H1 (cell line): ENCODE measurements around the gene SCAP. TPM values are rescaled to one million over a fixed set of nuclear protein-coding genes. Genes with fewer than 3 reads are reported as not detected.

Source experiments
- CTCF ChIA-PET: fragments of 300-600 bp; sonication (Branson Sonifier 250); formaldehyde crosslinking; loops from one replicate; lab custom pipeline; 2021; ENCODE audit not compliant: partially characterized antibody; lab: Charles Lee
- POLR2A ChIA-PET: fragments of 300-600 bp; sonication (Branson Sonifier 250); formaldehyde crosslinking; loops from one replicate; lab custom pipeline; 2021; ENCODE audit warnings: inconsistent platforms; ENCODE audit not compliant: partially characterized antibody; lab: Charles Lee
- DNase-seq, 2 experiments: peaks; one replicate each; pipeline versions ENCODE4 v3.0.0 to v3.0.0-alpha.2; 2010 to 2022; ENCODE audit warnings: low spot score in 2 of 2, low read depth in 1 of 2, mixed read lengths in 1 of 2
- FAIRE-seq: peaks from 2 replicates; lab custom pipeline; 2011; peaks lifted over from hg19 to GRCh38; lab: Jason Lieb, UNC
- H2AFZ ChIP-seq: 2 replicates; pipeline ENCODE4 v1.8.1; 2012; ENCODE audit warnings: low read length, inconsistent platforms
- H2AK5ac ChIP-seq: 2 replicates; pipeline ENCODE4 v1.6.1; 2013; ENCODE audit warnings: low read depth, low read length
- H2BK120ac ChIP-seq: replicated peaks from 2 replicates; pipeline ENCODE3; 2013; ENCODE audit warnings: low read depth, low read length, inconsistent platforms
- H2BK12ac ChIP-seq: 2 replicates; pipeline ENCODE4 v1.6.1; 2013; ENCODE audit warnings: low read depth, low read length
- H2BK15ac ChIP-seq: 2 replicates; pipeline ENCODE4 v1.6.1; 2013; ENCODE audit warnings: low read length
- H2BK20ac ChIP-seq: 2 replicates; pipeline ENCODE4 v1.6.1; 2013; ENCODE audit warnings: low read length
- H2BK5ac ChIP-seq: 2 replicates; pipeline ENCODE4 v1.6.1; 2013; ENCODE audit warnings: low read depth, low read length
- H3K14ac ChIP-seq: 2 replicates; pipeline ENCODE4 v1.6.1; 2013; ENCODE audit warnings: inconsistent platforms; ENCODE audit not compliant: insufficient read length
- H3K18ac ChIP-seq: 2 replicates; pipeline ENCODE4 v1.6.1; 2013; ENCODE audit warnings: low read length; ENCODE audit errors: extremely low read depth
- H3K23ac ChIP-seq: 2 replicates; pipeline ENCODE4 v1.6.1; 2013; ENCODE audit warnings: inconsistent platforms; ENCODE audit not compliant: insufficient read length
- H3K23me2 ChIP-seq: 2 replicates; pipeline ENCODE4 v1.6.1; 2013; ENCODE audit warnings: low read depth, low read length
- H3K27ac ChIP-seq: 2 replicates; pipeline ENCODE4 v1.6.1; 2011; ENCODE audit warnings: low read depth, low read length, inconsistent platforms
- H3K27me3 ChIP-seq, 4 experiments: replicated peaks in 1 of 4; 1 replicate in 1 of 4; 2 replicates in 3 of 4; pipeline versions ENCODE4 v1.6.1 to v1.8.1; 2011 to 2013; ENCODE audit warnings: low read length in 3 of 4, mild to moderate bottlenecking in 3 of 4, inconsistent platforms in 2 of 4, mixed read lengths in 2 of 4, moderate library complexity in 1 of 4; ENCODE audit not compliant: control insufficient read depth in 3 of 4, insufficient read depth in 3 of 4; ENCODE audit errors: extremely low read depth in 1 of 4
- H3K36me3 ChIP-seq, 4 experiments: 2 replicates each; pipeline versions ENCODE4 v1.6.1 to v1.8.1; 2011 to 2013; ENCODE audit warnings: mild to moderate bottlenecking in 4 of 4, low read length in 3 of 4, moderate library complexity in 2 of 4, control low read depth in 1 of 4, inconsistent platforms in 1 of 4; ENCODE audit not compliant: insufficient read depth in 4 of 4, control insufficient read depth in 2 of 4
- H3K4ac ChIP-seq: replicated peaks from 2 replicates; pipeline ENCODE3; 2013; ENCODE audit warnings: low read length, low read depth, mixed read lengths, inconsistent platforms; ENCODE audit not compliant: insufficient read length
- H3K4me1 ChIP-seq, 4 experiments: replicated peaks in 1 of 4; 1 replicate in 1 of 4; 2 replicates in 3 of 4; pipeline versions ENCODE4 v1.6.1 to v1.8.1; 2011 to 2013; ENCODE audit warnings: low read length in 3 of 4, inconsistent platforms in 2 of 4, mixed read lengths in 1 of 4; ENCODE audit not compliant: insufficient read depth in 4 of 4, control insufficient read depth in 3 of 4
- H3K4me2 ChIP-seq, 2 experiments: 2 replicates each; pipeline versions ENCODE4 v1.6.1 to v1.8.1; 2011 to 2013; ENCODE audit warnings: low read depth in 2 of 2, low read length in 2 of 2, control low read depth in 1 of 2, inconsistent platforms in 1 of 2, mild to moderate bottlenecking in 1 of 2; ENCODE audit not compliant: insufficient read depth in 1 of 2
- H3K4me3 ChIP-seq, 4 experiments: fragments of 200-600, 300-600 bp in 1 of 4; sonication (generic), shearing (Covaris generic), sonication (Bioruptor Twin) in 1 of 4; 2 replicates each; pipeline versions ENCODE4 v1.5.1 to v1.8.1; 2011 to 2016; ENCODE audit warnings: low read length in 4 of 4, low read depth in 3 of 4, control low read depth in 2 of 4, inconsistent platforms in 2 of 4, mild to moderate bottlenecking in 2 of 4, mixed read lengths in 1 of 4, moderate library complexity in 1 of 4; ENCODE audit not compliant: insufficient read depth in 2 of 4; ENCODE audit errors: extremely low read depth in 1 of 4
- H3K56ac ChIP-seq: replicated peaks from 2 replicates; pipeline ENCODE3; 2013; ENCODE audit warnings: low read depth, mild to moderate bottlenecking, mixed read lengths, low read length, inconsistent platforms; ENCODE audit not compliant: insufficient read length
- H3K79me1 ChIP-seq: 2 replicates; pipeline ENCODE4 v1.6.1; 2013; ENCODE audit warnings: low read depth, low read length, control low read depth
- H3K79me2 ChIP-seq, 2 experiments: 2 replicates each; pipeline versions ENCODE4 v1.6.1 to v1.8.1; 2012 to 2013; ENCODE audit warnings: low read length in 2 of 2, mild to moderate bottlenecking in 2 of 2, inconsistent platforms in 1 of 2; ENCODE audit not compliant: insufficient read depth in 2 of 2, control insufficient read depth in 1 of 2
- H3K9ac ChIP-seq, 4 experiments: replicated peaks in 1 of 4; 1 replicate in 1 of 4; 2 replicates in 3 of 4; pipeline versions ENCODE4 v1.6.1 to v1.8.1; 2011 to 2013; ENCODE audit warnings: low read depth in 3 of 4, low read length in 3 of 4, control low read depth in 2 of 4, mild to moderate bottlenecking in 2 of 4, moderate library complexity in 2 of 4, inconsistent platforms in 1 of 4; ENCODE audit errors: extremely low read depth in 1 of 4
- H3K9me3 ChIP-seq, 2 experiments: 2 replicates each; pipeline versions ENCODE4 v1.6.1 to v1.8.1; 2012 to 2013; ENCODE audit warnings: mild to moderate bottlenecking in 2 of 2, moderate library complexity in 2 of 2, control low read depth in 1 of 2, inconsistent platforms in 1 of 2, low read depth in 1 of 2, low read length in 1 of 2, mixed read lengths in 1 of 2; ENCODE audit not compliant: insufficient read depth in 2 of 2
- H4K20me1 ChIP-seq, 2 experiments: replicated peaks in 1 of 2; 2 replicates each; pipeline versions ENCODE3 to v1.8.1; 2011 to 2013; ENCODE audit warnings: inconsistent platforms in 2 of 2, low read length in 2 of 2, mild to moderate bottlenecking in 1 of 2; ENCODE audit not compliant: insufficient read depth in 2 of 2, control insufficient read depth in 1 of 2
- H4K5ac ChIP-seq: 2 replicates; pipeline ENCODE4 v1.6.1; 2013; ENCODE audit warnings: low read length, low read depth, mixed read lengths, inconsistent platforms; ENCODE audit not compliant: insufficient read length
- H4K8ac ChIP-seq: 2 replicates; pipeline ENCODE4 v1.8.0; 2013; ENCODE audit warnings: mild to moderate bottlenecking, moderate library complexity, low read length, inconsistent platforms; ENCODE audit not compliant: insufficient read depth; ENCODE audit errors: extremely low read depth
- H4K91ac ChIP-seq: replicated peaks from 2 replicates; pipeline ENCODE3; 2013; ENCODE audit warnings: low read length, mixed read lengths, inconsistent platforms; ENCODE audit not compliant: insufficient read length
- ASH2L ChIP-seq: fragments of 200-600, 300-600 bp; sonication (generic); IDR thresholded peaks from one replicate; pipeline ENCODE4 v1.7.1; 2017; ENCODE audit warnings: low read length
- CEBPB ChIP-seq: IDR thresholded peaks from 2 replicates; pipeline ENCODE4 v1.6.1; 2012; ENCODE audit warnings: low read depth, low read length
- CHD1 ChIP-seq: IDR thresholded peaks from 2 replicates; pipeline ENCODE4 v1.6.1; 2012; ENCODE audit warnings: low read depth, low read length, improper control_type of control experiment
- CTBP2 ChIP-seq: IDR thresholded peaks from 2 replicates; pipeline ENCODE4 v1.7.0; 2011; ENCODE audit warnings: borderline replicate concordance, mild to moderate bottlenecking, moderate library complexity, mixed read lengths, low read length; ENCODE audit not compliant: insufficient read depth, insufficient read length
- SP4 ChIP-seq: IDR thresholded peaks from 2 replicates; pipeline ENCODE4 v1.6.1; 2012; ENCODE audit warnings: low read length, inconsistent platforms
- WGBS, 2 experiments: shearing (Covaris generic) in 1 of 2; methylation state at CpG; one replicate each; pipeline versions ENCODE4 v1.1.6 to v1.1.7; 2013 to 2015; ENCODE audit warnings: low lambda C conversion rate in 2 of 2, mixed read lengths in 2 of 2, inconsistent platforms in 1 of 2, low coverage in 1 of 2, missing lambda C conversion rate in 1 of 2; ENCODE audit not compliant: insufficient replicate concordance in 2 of 2, insufficient coverage in 1 of 2, insufficient read length in 1 of 2; ENCODE audit errors: extremely low coverage in 1 of 2, missing lambda C conversion rate in 1 of 2; 5-methylcytosine and 5-hydroxymethylcytosine counted together
- polyA plus RNA-seq, 7 experiments: library from polyadenylated mRNA; depleted of rRNA in 3 of 7; stranded (reverse) in 5 of 7; unstranded in 2 of 7; fragments of >200 nt in 5 of 7; fragments of 200-250 nt in 2 of 7; gene quantifications; 1 replicate in 5 of 7; 2 replicates in 1 of 7; 4 replicates in 1 of 7; pipeline versions ENCODE4 v1.2.1 to v1.2.3, GENCODE V29; 2011 to 2013; ENCODE audit warnings: missing spikeins in 2 of 7, mixed read lengths in 2 of 7
- total RNA-seq: library from RNA; stranded (reverse); fragmentation: NEBNext Ultra II Directional; extraction: Animal tissue kit (Norgen Biotek cat#: 25700); gene quantifications from 2 replicates; pipeline ENCODE4 v1.2.1, GENCODE V29; 2021
- TF ChIP-seq, protein P1 (sequence below): IDR thresholded peaks from 2 replicates; pipeline ENCODE4 v1.6.1; 2012; ENCODE audit warnings: low read length, inconsistent platforms

The SCAP gene
- total and polyA plus RNA-seq, 2 of the 8 experiments (the other 6 are each of a cell fraction or from before 2014, with no cell fraction given) = 74.0 to 114 TPM

DNA sequence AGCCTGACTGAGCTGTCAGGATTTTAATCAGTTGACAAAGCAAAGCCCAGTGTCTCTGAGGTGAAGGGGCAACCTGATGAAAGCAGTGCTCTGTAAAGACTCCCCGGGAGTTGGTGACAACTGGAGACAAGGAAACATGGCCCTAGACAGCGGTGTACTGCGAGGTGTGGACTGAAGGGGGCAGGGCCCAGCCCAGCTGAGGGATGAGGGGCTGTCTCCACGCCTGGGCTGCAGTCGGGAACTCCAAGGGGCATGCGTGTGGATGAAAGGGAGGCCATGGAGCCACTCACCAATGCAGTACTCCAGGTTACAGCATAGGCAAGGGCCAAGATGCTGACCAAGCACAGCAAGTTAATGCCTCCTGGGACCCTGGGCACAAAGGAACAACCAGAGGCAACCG, 45.1 kb downstream of the SCAP start:
- no peaks in the 10 kb centered on the region for H3K23me2 ChIP-seq
- no peak overlapping the region for H3K4me3 ChIP-seq
- H4K5ac ChIP-seq = no peak overlapping the region
- no peak overlapping the region for H3K4ac ChIP-seq
- H3K79me1 ChIP-seq = 0 out of 2 replicates have a peak, but pooled peaks cover 2% of the 10 kb centered on the region
- no peak overlapping the region for H3K14ac ChIP-seq
- H3K36me3 ChIP-seq = peaks cover 8 to 39% (median 29%) of the 10 kb centered on the region in 4 experiments; a peak in 7 of 8 replicates
- no peaks in the 10 kb centered on the region for H3K9me3 ChIP-seq
- H2AK5ac ChIP-seq = no peak overlapping the region
- H3K27ac ChIP-seq = no peak overlapping the region
- POLR2A ChIA-PET = interaction anchor here (1.1 kb wide), 1 partner anchor 8 kb away, joined by 3 read pairs; no protein-coding TSS in a partner anchor
- H3K9ac ChIP-seq = peak overlapping the region in 1 of 4 experiments; percentile 0; a peak in 1 of 7 replicates
- H2BK15ac ChIP-seq = no peak overlapping the region
- FAIRE-seq = no peak
- H3K23ac ChIP-seq = no peak overlapping the region
- no peak overlapping the region for H2BK12ac ChIP-seq
- no peak overlapping the region for H3K4me2 ChIP-seq
- H3K27me3 ChIP-seq = no peaks in the 10 kb centered on the region
- H2BK20ac ChIP-seq = no peak overlapping the region
- no peak overlapping the region for H3K56ac ChIP-seq
- no peak overlapping the region for H4K91ac ChIP-seq
- no peak overlapping the region for H3K18ac ChIP-seq
- no peak overlapping the region for H4K8ac ChIP-seq
- 94% methylated on average over 7 of the region's 7 CpGs; no CpG with 5 or more reads in 1 of the 2 experiments for WGBS, 2 experiments
- no peaks in the 10 kb centered on the region for H3K79me2 ChIP-seq
- H3K4me1 ChIP-seq = peaks cover 0 to 3% (median 0%) of the 10 kb centered on the region in 4 experiments; a peak in 1 of 7 replicates
- no peak overlapping the region for H2BK5ac ChIP-seq
- H2AFZ ChIP-seq = no peak overlapping the region
- no peak for DNase-seq
- H2BK120ac ChIP-seq = no peak overlapping the region
- CTCF ChIA-PET = interaction anchor here (0.7 to 8.5 kb wide), 2 partner anchors 8 to 10 kb away, joined by 6 to 66 read pairs; no protein-coding TSS in a partner anchor
- TF ChIP-seq ASH2L = no peak
- no peak for TF ChIP-seq CTBP2
- TF ChIP-seq, protein P1, sequence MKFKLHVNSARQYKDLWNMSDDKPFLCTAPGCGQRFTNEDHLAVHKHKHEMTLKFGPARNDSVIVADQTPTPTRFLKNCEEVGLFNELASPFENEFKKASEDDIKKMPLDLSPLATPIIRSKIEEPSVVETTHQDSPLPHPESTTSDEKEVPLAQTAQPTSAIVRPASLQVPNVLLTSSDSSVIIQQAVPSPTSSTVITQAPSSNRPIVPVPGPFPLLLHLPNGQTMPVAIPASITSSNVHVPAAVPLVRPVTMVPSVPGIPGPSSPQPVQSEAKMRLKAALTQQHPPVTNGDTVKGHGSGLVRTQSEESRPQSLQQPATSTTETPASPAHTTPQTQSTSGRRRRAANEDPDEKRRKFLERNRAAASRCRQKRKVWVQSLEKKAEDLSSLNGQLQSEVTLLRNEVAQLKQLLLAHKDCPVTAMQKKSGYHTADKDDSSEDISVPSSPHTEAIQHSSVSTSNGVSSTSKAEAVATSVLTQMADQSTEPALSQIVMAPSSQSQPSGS = no peak
- no peak for TF ChIP-seq CHD1
- no peak for TF ChIP-seq CEBPB
- no peak for TF ChIP-seq SP4
- H4K20me1 ChIP-seq = peaks cover 3 to 8% of the 10 kb centered on the region in 2 experiments
